CD14-positive monocyte (primary cell): ENCODE measurements around the gene P3H2. TPM values are rescaled to one million over a fixed set of nuclear protein-coding genes. Genes with fewer than 3 reads are reported as not detected.

Experiments
- DNase-seq, 3 donors: peaks; one replicate each; pipeline ENCODE4 v3.0.0-alpha.2; 2011 to 2022
- H2AFZ ChIP-seq: 2 replicates; pipeline ENCODE4 v1.6.0; 2012; ENCODE audit warnings: mild to moderate bottlenecking, low read depth, low read length, inconsistent platforms; ENCODE audit not compliant: insufficient read depth, poor library complexity, severe bottlenecking
- H3K27ac ChIP-seq, 2 donors: 1 replicate in 1 of 2; 2 replicates in 1 of 2; pipeline ENCODE4 v1.5.1; 2012 to 2013; ENCODE audit warnings: low read length in 2 of 2, control low read depth in 1 of 2, inconsistent platforms in 1 of 2, low read depth in 1 of 2, mild to moderate bottlenecking in 1 of 2
- H3K27me3 ChIP-seq, 2 donors: one replicate each; pipeline versions ENCODE4 v1.6.0 to v1.6.1; 2011 to 2013; ENCODE audit warnings: low read length in 2 of 2; ENCODE audit not compliant: control insufficient read depth in 2 of 2, insufficient read depth in 2 of 2
- H3K36me3 ChIP-seq, 2 donors: replicated peaks in 1 of 2; 1 replicate in 1 of 2; 2 replicates in 1 of 2; pipeline versions ENCODE4 v1.5.1 to v1.6.1; 2012 to 2013; ENCODE audit warnings: low read length in 2 of 2, control low read depth in 1 of 2, inconsistent platforms in 1 of 2, mild to moderate bottlenecking in 1 of 2; ENCODE audit not compliant: insufficient read depth in 2 of 2, control insufficient read depth in 1 of 2
- H3K4me1 ChIP-seq, 2 donors: 1 replicate in 1 of 2; 2 replicates in 1 of 2; pipeline versions ENCODE4 v1.5.1 to v1.6.1; 2012 to 2013; ENCODE audit warnings: low read length in 2 of 2, control low read depth in 1 of 2, inconsistent platforms in 1 of 2, mild to moderate bottlenecking in 1 of 2, moderate library complexity in 1 of 2; ENCODE audit not compliant: insufficient read depth in 2 of 2, control insufficient read depth in 1 of 2
- H3K4me2 ChIP-seq: replicated peaks from 2 replicates; pipeline ENCODE3; 2012; ENCODE audit warnings: low read length, moderate library complexity, mild to moderate bottlenecking; ENCODE audit not compliant: poor library complexity, severe bottlenecking; ENCODE audit errors: extremely low read depth
- H3K4me3 ChIP-seq, 3 experiments: fragments of 200-600 bp in 1 of 3; sonication (generic) in 1 of 3; replicated peaks in 1 of 3; 1 replicate in 2 of 3; 2 replicates in 1 of 3; pipeline ENCODE4 v1.5.1; 2011 to 2013; ENCODE audit warnings: low read length in 3 of 3, mild to moderate bottlenecking in 3 of 3, control low read depth in 2 of 3, low read depth in 2 of 3, inconsistent platforms in 1 of 3, moderate library complexity in 1 of 3
- H3K79me2 ChIP-seq: 2 replicates; pipeline ENCODE4 v1.6.0; 2012; ENCODE audit warnings: mild to moderate bottlenecking, control low read depth, inconsistent platforms, low read length, moderate library complexity; ENCODE audit not compliant: insufficient read depth
- H3K9ac ChIP-seq: 2 replicates; pipeline ENCODE4 v1.6.0; 2017; ENCODE audit warnings: low read length, mild to moderate bottlenecking; ENCODE audit not compliant: insufficient read depth, poor library complexity, severe bottlenecking
- H3K9me3 ChIP-seq, 2 donors: replicated peaks in 1 of 2; 1 replicate in 1 of 2; 2 replicates in 1 of 2; pipeline versions ENCODE4 v1.5.1 to v1.6.1; 2012 to 2013; ENCODE audit warnings: low read length in 2 of 2, control low read depth in 1 of 2; ENCODE audit not compliant: control insufficient read depth in 1 of 2, insufficient read depth in 1 of 2
- H4K20me1 ChIP-seq: 2 replicates; pipeline ENCODE4 v1.6.0; 2012; ENCODE audit warnings: mild to moderate bottlenecking, low read length, control low read depth, moderate library complexity; ENCODE audit not compliant: insufficient read depth
- H3K27ac Mint-ChIP-seq, 7 donors: one replicate each; pipeline ENCODE4 v1.8.0; 2020; ENCODE audit warnings: mild to moderate bottlenecking in 7 of 7, mixed read lengths in 7 of 7, moderate library complexity in 6 of 7, inconsistent platforms in 2 of 7
- H3K27me3 Mint-ChIP-seq, 3 donors: one replicate each; pipeline ENCODE4 v1.8.0; 2021 to 2022; ENCODE audit warnings: low read depth in 3 of 3, mild to moderate bottlenecking in 3 of 3, mixed read lengths in 3 of 3, moderate library complexity in 3 of 3, inconsistent platforms in 1 of 3
- H3K36me3 Mint-ChIP-seq, 2 donors: one replicate each; pipeline ENCODE4 v1.8.0; 2020; ENCODE audit warnings: mixed read lengths in 2 of 2, inconsistent platforms in 1 of 2, mild to moderate bottlenecking in 1 of 2
- H3K4me1 Mint-ChIP-seq: one replicate; pipeline ENCODE4 v1.8.0; 2020; ENCODE audit warnings: mild to moderate bottlenecking, mixed read lengths
- H3K4me3 Mint-ChIP-seq, 2 donors: one replicate each; pipeline ENCODE4 v1.8.0; 2020; ENCODE audit warnings: mild to moderate bottlenecking in 2 of 2, mixed read lengths in 2 of 2, moderate library complexity in 1 of 2
- H3K9me3 Mint-ChIP-seq, 7 donors: one replicate each; pipeline ENCODE4 v1.8.0; 2020 to 2022; ENCODE audit warnings: mixed read lengths in 7 of 7, mild to moderate bottlenecking in 6 of 7, moderate library complexity in 6 of 7, inconsistent platforms in 2 of 7
- CTCF ChIP-seq: fragments of 200-600 bp; IDR thresholded peaks from one replicate; pipeline ENCODE4 v1.8.0; 2022; ENCODE audit warnings: antibody characterized with exemption, mild to moderate bottlenecking
- WGBS: methylation state at CpG from one replicate; pipeline ENCODE4 v1.1.5; 2013; ENCODE audit warnings: missing lambda C conversion rate; ENCODE audit not compliant: insufficient coverage; 5-methylcytosine and 5-hydroxymethylcytosine counted together
- intact Hi-C, 2 donors: fragments of 100-400 bp; cut with micrococcal nuclease; formaldehyde crosslinking; loops; one replicate each; pipeline versions ENCODE4 v1.15.0 to v1.15.1; 2023
- polyA plus RNA-seq, 3 donors: library from polyadenylated mRNA; depleted of rRNA in 1 of 3; unstranded in 2 of 3; stranded (reverse) in 1 of 3; fragments of 300-500 nt in 2 of 3; fragments of >200 nt in 1 of 3; fragmentation: Illumina TruSeq in 2 of 3; gene quantifications; 1 replicate in 2 of 3; 2 replicates in 1 of 3; pipeline ENCODE4 v1.2.3, GENCODE V29; 2012 to 2021

Gene P3H2
- polyA plus RNA-seq, 3 donors = 0.25 to 0.31 (median 0.27) TPM

DNA sequence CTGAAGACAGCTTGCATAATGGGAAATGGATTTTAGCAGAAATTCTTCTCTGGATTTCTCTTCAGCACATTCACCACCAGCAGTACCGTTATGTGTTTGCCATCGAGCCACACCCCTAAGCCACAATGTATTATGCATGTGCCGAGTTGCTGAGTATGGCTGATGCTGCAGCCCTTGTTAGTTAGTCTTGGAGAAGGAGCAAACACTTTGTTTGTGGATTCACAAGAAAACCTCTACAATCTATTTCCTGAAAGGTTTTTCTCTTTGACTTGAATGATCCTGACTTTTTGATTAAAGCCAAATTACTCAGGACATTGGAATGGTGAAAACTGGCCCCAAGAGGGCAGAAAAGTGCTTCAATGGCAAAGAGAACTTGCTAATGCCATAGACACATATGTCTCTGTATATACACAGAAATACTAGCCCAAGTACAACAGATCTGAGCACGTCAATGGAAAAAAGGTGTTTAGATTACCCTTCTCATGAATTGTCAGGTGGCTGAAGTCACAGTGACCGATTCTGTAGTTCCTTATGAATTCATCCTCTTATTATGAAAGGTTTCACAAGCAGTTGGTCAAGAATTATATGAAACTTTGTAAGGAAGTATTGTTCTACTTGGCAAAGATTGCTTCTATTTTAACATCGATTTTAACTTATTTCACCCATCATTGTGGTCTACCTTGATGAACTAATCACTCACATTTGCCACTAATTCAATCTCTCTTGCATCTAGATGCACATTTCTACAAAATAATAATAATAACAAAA is 103.0 kb downstream of the P3H2 start:
- Histone ChIP-seq H3K9ac (no peak overlapping the region), H3K79me2 (no peaks in the 10 kb centered on the region), H3K4me2 (no peak overlapping the region), H3K4me1 (no peaks in the 10 kb centered on the region), H3K36me3 (no peaks in the 10 kb centered on the region), H3K4me3 (no peak overlapping the region), H4K20me1 (no peaks in the 10 kb centered on the region), H3K27ac (no peak overlapping the region), H3K9me3 (no peaks in the 10 kb centered on the region), H2AFZ (no peak overlapping the region), H3K27me3 (peaks cover 0 to 2% of the 10 kb centered on the region in 2 donors)
- Mint-ChIP-seq H3K27me3 (peaks cover 2 to 5% (median 3%) of the 10 kb centered on the region in 3 donors), H3K4me1 (peaks cover 1% of the 10 kb centered on the region), H3K4me3 (no peak overlapping the region), H3K27ac (no peak overlapping the region), H3K9me3 (no peaks in the 10 kb centered on the region), H3K36me3 (no peaks in the 10 kb centered on the region)
- WGBS = no CpG with 5 or more reads among the region's 6 CpGs
- DNase-seq = no peak
- intact Hi-C loops = no loop called here
- TF ChIP-seq CTCF = no peak

GRCh38 chr3:190016966-190017365 is 103.7 kb downstream of the P3H2 start:
- Histone ChIP-seq H3K36me3 (no peaks in the 10 kb centered on the region), H3K4me1 (no peaks in the 10 kb centered on the region), H3K79me2 (no peaks in the 10 kb centered on the region), H3K4me2 (no peak overlapping the region), H3K4me3 (no peak overlapping the region), H2AFZ (no peak overlapping the region), H3K27me3 (peaks cover 0 to 2% of the 10 kb centered on the region in 2 donors), H3K9ac (no peak overlapping the region), H3K9me3 (no peaks in the 10 kb centered on the region), H3K27ac (no peak overlapping the region), H4K20me1 (no peaks in the 10 kb centered on the region)
- Mint-ChIP-seq H3K4me3 (no peak overlapping the region), H3K4me1 (peaks cover 1% of the 10 kb centered on the region), H3K27me3 (peaks cover 2 to 5% (median 5%) of the 10 kb centered on the region in 3 donors), H3K27ac (no peak overlapping the region), H3K36me3 (no peaks in the 10 kb centered on the region), H3K9me3 (no peaks in the 10 kb centered on the region)
- intact Hi-C loops = no loop called here
- TF ChIP-seq CTCF = no peak
- no peak for DNase-seq
